Measurements from ENCODE around the gene TBCD.
A peak's percentile ranks its signal among the peaks of the same experiment; 100 is the strongest.

The TBCD gene

GRCh38 chr17:82840431-82840831, 88.6 kb downstream of the TBCD start:
- in situ Hi-C loops (cut with HindIII; ENCODE audit: low pct_ligation_motif_present, low sequenced_read_pairs) = no loop called here
- no peak overlapping the region for H3K27ac ChIP-seq
- TF ChIP-seq CTCF (IDR thresholded peaks at IDR 0.05; ENCODE audit: low read depth, low read length, missing control alignments) = no peak
- H3K27me3 ChIP-seq (replicated peaks) = no peaks in the 10 kb centered on the region
- DNase-seq = no peak
- no peak overlapping the region for H3K4me3 ChIP-seq (ENCODE audit: low read depth, low read length)
- no peaks in the 10 kb centered on the region for H3K36me3 ChIP-seq (replicated peaks)

- no peak overlapping the region for H3K27ac ChIP-seq
- H3K36me3 ChIP-seq (replicated peaks) = no peaks in the 10 kb centered on the region
- no peak for DNase-seq
- TF ChIP-seq CTCF (IDR thresholded peaks at IDR 0.05; ENCODE audit: low read depth, low read length, missing control alignments) = no peak
- no peaks in the 10 kb centered on the region for H3K27me3 ChIP-seq (replicated peaks)
- H3K4me3 ChIP-seq (ENCODE audit: low read depth, low read length) = no peak overlapping the region
- in situ Hi-C loops (cut with HindIII; ENCODE audit: low pct_ligation_motif_present, low sequenced_read_pairs) = no loop called here
Observed at GRCh38 chr17:82841921-82842596, 90.2 kb downstream of the TBCD start.

GRCh38 chr17:82843904-82844680, 92.2 kb downstream of the TBCD start:
- in situ Hi-C loops (cut with HindIII; ENCODE audit: low pct_ligation_motif_present, low sequenced_read_pairs) = no loop called here
- Histone ChIP-seq H3K27me3 (replicated peaks) (no peaks in the 10 kb centered on the region), H3K4me3 (ENCODE audit: low read depth, low read length) (no peak overlapping the region), H3K36me3 (replicated peaks) (no peaks in the 10 kb centered on the region), H3K27ac (no peak overlapping the region)
- DNase-seq = no peak
- TF ChIP-seq CTCF (IDR thresholded peaks at IDR 0.05; ENCODE audit: low read depth, low read length, missing control alignments) = no peak

- Histone ChIP-seq H3K4me3 (ENCODE audit: low read depth, low read length) (peak overlapping the region; percentile 50), H3K36me3 (replicated peaks) (no peaks in the 10 kb centered on the region), H3K27me3 (replicated peaks) (no peaks in the 10 kb centered on the region), H3K27ac (no peak overlapping the region)
- DNase-seq = no peak
- no peak for TF ChIP-seq CTCF (IDR thresholded peaks at IDR 0.05; ENCODE audit: low read depth, low read length, missing control alignments)
- in situ Hi-C loops (cut with HindIII; ENCODE audit: low pct_ligation_motif_present, low sequenced_read_pairs) = no loop called here
Observed at GRCh38 chr17:82844796-82845162, 92.9 kb downstream of the TBCD start.

GRCh38 chr17:82845163-82845807, 93.4 kb downstream of the TBCD start:
- Histone ChIP-seq H3K4me3 (ENCODE audit: low read depth, low read length) (peak overlapping the region; percentile 50), H3K27me3 (replicated peaks) (no peaks in the 10 kb centered on the region), H3K36me3 (replicated peaks) (no peaks in the 10 kb centered on the region), H3K27ac (no peak overlapping the region)
- no peak for TF ChIP-seq CTCF (IDR thresholded peaks at IDR 0.05; ENCODE audit: low read depth, low read length, missing control alignments)
- DNase-seq = peak; percentile 27
- in situ Hi-C loops (cut with HindIII; ENCODE audit: low pct_ligation_motif_present, low sequenced_read_pairs) = no loop called here
